Keratinocyte (primary cell): Measurements from ENCODE around the gene FBXO30. TPM values are rescaled to one million over a fixed set of nuclear protein-coding genes. Genes with fewer than 3 reads are reported as not detected.

ENCODE experiments used
- DNase-seq: peaks from one replicate; pipeline ENCODE4 v3.0.0-alpha.2; 2011; ENCODE audit warnings: low read depth, missing footprints, low spot score
- FAIRE-seq: peaks from 2 replicates; lab custom pipeline; 2011; peaks lifted over from hg19 to GRCh38; lab: Jason Lieb, UNC
- H2AFZ ChIP-seq: 2 replicates; pipeline ENCODE4 v1.6.0; 2012; ENCODE audit warnings: low read length, control low read depth, inconsistent platforms; ENCODE audit not compliant: control insufficient read depth
- H3K27ac ChIP-seq: 2 replicates; pipeline ENCODE4 v1.5.1; 2011; ENCODE audit warnings: low read length; ENCODE audit not compliant: control insufficient read depth, insufficient read depth
- H3K27me3 ChIP-seq: 3 replicates; pipeline ENCODE4 v1.6.0; 2011; ENCODE audit warnings: low read length; ENCODE audit not compliant: control insufficient read depth, insufficient read depth; ENCODE audit errors: extremely low read depth
- H3K36me3 ChIP-seq, 2 experiments: 2 replicates in 1 of 2; 3 replicates in 1 of 2; pipeline ENCODE4 v1.5.1; 2011; ENCODE audit warnings: low read length in 2 of 2, mild to moderate bottlenecking in 1 of 2; ENCODE audit not compliant: control insufficient read depth in 2 of 2, insufficient read depth in 2 of 2; ENCODE audit errors: extremely low read depth in 1 of 2
- H3K4me1 ChIP-seq: 3 replicates; pipeline ENCODE4 v1.5.1; 2011; ENCODE audit warnings: low read length; ENCODE audit not compliant: control insufficient read depth, insufficient read depth; ENCODE audit errors: extremely low read depth
- H3K4me2 ChIP-seq: 3 replicates; pipeline ENCODE4 v1.6.0; 2011; ENCODE audit warnings: low read depth, low read length; ENCODE audit not compliant: control insufficient read depth, insufficient read depth; ENCODE audit errors: extremely low read depth
- H3K4me3 ChIP-seq, 3 experiments: fragments of 200-600 bp in 1 of 3; sonication (generic) in 1 of 3; 2 replicates in 2 of 3; 3 replicates in 1 of 3; pipeline ENCODE4 v1.5.1; 2011 to 2016; ENCODE audit warnings: low read length in 3 of 3, mild to moderate bottlenecking in 3 of 3, control low read depth in 2 of 3, inconsistent platforms in 1 of 3, low read depth in 1 of 3, mixed read lengths in 1 of 3, mixed run types in 1 of 3, moderate library complexity in 1 of 3; ENCODE audit not compliant: control insufficient read depth in 2 of 3, insufficient read depth in 2 of 3; ENCODE audit errors: extremely low read depth in 1 of 3
- H3K79me2 ChIP-seq: 2 replicates; pipeline ENCODE4 v1.6.0; 2012; ENCODE audit warnings: low read length; ENCODE audit not compliant: control insufficient read depth, insufficient read depth
- H3K9ac ChIP-seq: 3 replicates; pipeline ENCODE4 v1.6.0; 2011; ENCODE audit warnings: low read length; ENCODE audit not compliant: control insufficient read depth, insufficient read depth; ENCODE audit errors: extremely low read depth
- H3K9me1 ChIP-seq: 3 replicates; pipeline ENCODE4 v1.6.0; 2011; ENCODE audit warnings: low read length; ENCODE audit not compliant: control insufficient read depth, insufficient read depth; ENCODE audit errors: extremely low read depth
- H3K9me3 ChIP-seq: 2 replicates; pipeline ENCODE4 v1.5.1; 2012; ENCODE audit warnings: low read depth, low read length; ENCODE audit not compliant: control insufficient read depth
- H4K20me1 ChIP-seq: 3 replicates; pipeline ENCODE4 v1.6.0; 2011; ENCODE audit warnings: low read length; ENCODE audit not compliant: control insufficient read depth, insufficient read depth; ENCODE audit errors: extremely low read depth
- CTCF ChIP-seq, 3 experiments: IDR thresholded peaks in 1 of 3; conservative IDR thresholded peaks in 1 of 3; optimal IDR thresholded peaks in 1 of 3; 2 replicates in 2 of 3; 3 replicates in 1 of 3; pipeline versions ENCODE3 to v1.5.1; 2011; ENCODE audit warnings: low read length in 3 of 3, mild to moderate bottlenecking in 3 of 3, moderate library complexity in 2 of 3, control low read depth in 1 of 3, inconsistent platforms in 1 of 3; ENCODE audit not compliant: insufficient read depth in 2 of 3; ENCODE audit errors: extremely low read depth in 1 of 3
- EZH2 ChIP-seq: IDR thresholded peaks from one replicate; pipeline ENCODE4 v1.6.1; 2012; ENCODE audit warnings: inconsistent platforms, mild to moderate bottlenecking, low read length, moderate library complexity
- dilution Hi-C: fragments of 300-500 bp; cut with MboI; formaldehyde crosslinking; loops from one replicate; pipeline ENCODE4 v1.7.0; 2020; ENCODE audit warnings: low sequenced_read_pairs; ENCODE audit not compliant: extremely low pct_ligation_motif_present
- polyA plus RNA-seq, 5 experiments: library from polyadenylated mRNA; depleted of rRNA in 3 of 5; stranded (reverse) in 3 of 5; stranded (forward) in 1 of 5; unstranded in 1 of 5; fragments of >200 nt; gene quantifications; 1 replicate in 1 of 5; 2 replicates in 3 of 5; 3 replicates in 1 of 5; pipeline versions ENCODE4 v1.2.1 to v1.2.3, GENCODE V29; 2011 to 2012; ENCODE audit warnings: missing spikeins in 2 of 5, low read depth in 1 of 5, low replicate concordance in 1 of 5

Gene FBXO30
- polyA plus RNA-seq, 1 donor (not counting 4 experiments of a cell fraction or from before 2014, with no cell fraction given) = 6.4 TPM

DNA sequence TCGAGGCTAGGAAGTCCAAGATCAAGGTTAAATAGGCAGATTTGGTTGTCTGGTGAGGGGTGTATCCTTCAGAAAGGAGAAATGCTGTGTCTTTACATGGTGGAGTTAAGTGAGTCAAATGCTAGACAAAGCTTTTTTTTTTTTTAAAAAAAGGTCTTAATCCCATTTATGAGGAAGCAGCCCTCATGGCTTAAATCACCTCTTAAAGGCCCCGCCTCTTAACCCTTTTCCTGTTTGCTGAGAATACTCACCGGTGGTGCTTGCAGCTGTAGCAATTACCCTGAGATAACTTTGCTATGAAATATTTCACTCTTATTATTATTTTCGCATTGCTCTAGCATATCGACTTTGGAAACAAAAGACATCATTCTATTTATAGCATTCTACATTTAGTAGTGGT lies 30.8 kb downstream of the FBXO30 start:
- Histone ChIP-seq H3K9me3 (no peaks in the 10 kb centered on the region), H4K20me1 (no peaks in the 10 kb centered on the region), H2AFZ (no peak overlapping the region), H3K4me1 (no peaks in the 10 kb centered on the region), H3K9me1 (no peaks in the 10 kb centered on the region), H3K36me3 (no peaks in the 10 kb centered on the region), H3K79me2 (no peaks in the 10 kb centered on the region), H3K4me3 (no peak overlapping the region), H3K9ac (no peak overlapping the region), H3K4me2 (no peak overlapping the region), H3K27me3 (no peaks in the 10 kb centered on the region), H3K27ac (no peak overlapping the region)
- no peak for FAIRE-seq
- dilution Hi-C loops = no loop called here
- TF ChIP-seq EZH2 (no peak), CTCF (optimal IDR thresholded peaks at IDR 0.05 in 1 of 3, IDR thresholded peaks at IDR 0.05 in 1 of 3, conservative IDR thresholded peaks at IDR 0.05 in 1 of 3; ENCODE audit: extremely low read depth in 1 of 3, insufficient read depth in 2 of 3, low read length in 3 of 3) (no peak)
- no peak for DNase-seq

- no peak overlapping the region for H2AFZ ChIP-seq
- H3K9me1 ChIP-seq = no peaks in the 10 kb centered on the region
- no peaks in the 10 kb centered on the region for H4K20me1 ChIP-seq
- H3K4me1 ChIP-seq = no peaks in the 10 kb centered on the region
- dilution Hi-C loops = no loop called here
- H3K27ac ChIP-seq = no peak overlapping the region
- H3K9me3 ChIP-seq = no peaks in the 10 kb centered on the region
- no peaks in the 10 kb centered on the region for H3K79me2 ChIP-seq
- H3K4me3 ChIP-seq = no peak overlapping the region
- no peak overlapping the region for H3K4me2 ChIP-seq
- H3K36me3 ChIP-seq = no peaks in the 10 kb centered on the region
- TF ChIP-seq EZH2 = no peak
- no peak for DNase-seq
- H3K9ac ChIP-seq = no peak overlapping the region
- FAIRE-seq = no peak
- H3K27me3 ChIP-seq = no peaks in the 10 kb centered on the region
These were observed 41.7 kb downstream of the FBXO30 start for GRCh38 chr6:145772846-145773245.

DNA sequence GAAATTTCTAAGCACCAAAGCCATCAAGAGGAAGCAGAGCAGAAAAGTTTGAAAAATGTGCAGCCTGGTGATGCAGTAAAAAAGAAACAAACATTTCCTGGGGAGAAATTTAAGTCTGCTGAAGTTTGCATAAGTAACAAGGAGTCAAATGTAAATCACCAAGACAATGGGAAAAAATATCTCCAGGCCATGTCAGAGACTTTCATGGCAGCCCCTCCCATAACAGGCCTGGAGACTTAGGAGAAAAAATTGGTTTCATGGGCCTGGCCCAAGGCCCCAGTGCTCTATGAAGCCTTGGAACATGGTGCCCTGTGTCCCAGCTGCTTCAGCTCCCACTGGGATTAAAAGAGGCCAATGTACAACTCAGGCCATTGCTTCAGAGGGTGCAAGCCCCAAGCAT lies 49.1 kb downstream of the FBXO30 start:
- TF ChIP-seq CTCF (optimal IDR thresholded peaks at IDR 0.05 in 1 of 3, IDR thresholded peaks at IDR 0.05 in 1 of 3, conservative IDR thresholded peaks at IDR 0.05 in 1 of 3; ENCODE audit: extremely low read depth in 1 of 3, insufficient read depth in 2 of 3, low read length in 3 of 3) = no peak
- TF ChIP-seq EZH2 = no peak
- no peaks in the 10 kb centered on the region for H3K9me3 ChIP-seq
- no peak overlapping the region for H2AFZ ChIP-seq
- no peaks in the 10 kb centered on the region for H4K20me1 ChIP-seq
- no peak for FAIRE-seq
- no peaks in the 10 kb centered on the region for H3K79me2 ChIP-seq
- no peak overlapping the region for H3K4me3 ChIP-seq
- no peak overlapping the region for H3K27ac ChIP-seq
- H3K36me3 ChIP-seq = no peaks in the 10 kb centered on the region
- DNase-seq = no peak
- H3K4me1 ChIP-seq = no peaks in the 10 kb centered on the region
- H3K4me2 ChIP-seq = no peak overlapping the region
- dilution Hi-C loops = no loop called here
- H3K9me1 ChIP-seq = no peaks in the 10 kb centered on the region
- no peak overlapping the region for H3K9ac ChIP-seq
- H3K27me3 ChIP-seq = no peaks in the 10 kb centered on the region
